H9 (cell line): ENCODE results near the gene NAIF1. TPM values are rescaled to one million over a fixed set of nuclear protein-coding genes. Genes with fewer than 3 reads are reported as not detected.

Source experiments
- DNase-seq: peaks from one replicate; pipeline ENCODE4 v3.0.0-alpha.2; 2017
- H2AFZ ChIP-seq: one replicate; pipeline ENCODE4 v1.6.1; 2013; ENCODE audit warnings: mild to moderate bottlenecking, low read length, control low read depth, moderate library complexity
- H2AK5ac ChIP-seq: 2 replicates; pipeline ENCODE4 v1.6.1; 2013; ENCODE audit warnings: low read length, control low read depth, mixed read lengths; ENCODE audit not compliant: insufficient read length
- H2BK120ac ChIP-seq: one replicate; pipeline ENCODE4 v1.6.1; 2013; ENCODE audit warnings: low read depth, mild to moderate bottlenecking, low read length, control low read depth, inconsistent platforms; ENCODE audit not compliant: poor library complexity, severe bottlenecking
- H2BK12ac ChIP-seq: 2 replicates; pipeline ENCODE4 v1.6.1; 2013; ENCODE audit warnings: low read length, control low read depth, mixed read lengths, low read depth; ENCODE audit not compliant: insufficient read length
- H2BK15ac ChIP-seq: 2 replicates; pipeline ENCODE4 v1.6.1; 2013; ENCODE audit warnings: low read depth, low read length, control low read depth
- H2BK20ac ChIP-seq: one replicate; pipeline ENCODE4 v1.6.1; 2013; ENCODE audit warnings: low read depth, mild to moderate bottlenecking, low read length, control low read depth, inconsistent platforms; ENCODE audit not compliant: poor library complexity, severe bottlenecking
- H2BK5ac ChIP-seq: 2 replicates; pipeline ENCODE4 v1.6.1; 2013; ENCODE audit warnings: low read length, control low read depth, mixed read lengths; ENCODE audit not compliant: insufficient read length
- H3K14ac ChIP-seq: 2 replicates; pipeline ENCODE4 v1.6.1; 2013; ENCODE audit warnings: low read length, control low read depth; ENCODE audit not compliant: insufficient read depth
- H3K18ac ChIP-seq: 2 replicates; pipeline ENCODE4 v1.6.1; 2013; ENCODE audit warnings: low read depth, mild to moderate bottlenecking, mixed read lengths, low read length, control low read depth; ENCODE audit not compliant: insufficient read length
- H3K23ac ChIP-seq: 2 replicates; pipeline ENCODE4 v1.6.1; 2013; ENCODE audit warnings: low read length, control low read depth, mixed read lengths, low read depth; ENCODE audit not compliant: insufficient read length
- H3K23me2 ChIP-seq: 2 replicates; pipeline ENCODE4 v1.6.1; 2013; ENCODE audit warnings: low read depth, mild to moderate bottlenecking, mixed read lengths, low read length, control low read depth; ENCODE audit not compliant: insufficient read length, poor library complexity, severe bottlenecking
- H3K27ac ChIP-seq: 2 replicates; pipeline ENCODE4 v1.5.1; 2013; ENCODE audit warnings: low read length, control low read depth, mixed read lengths, low read depth; ENCODE audit not compliant: insufficient read length
- H3K27me3 ChIP-seq: 2 replicates; pipeline ENCODE4 v1.6.1; 2013; ENCODE audit warnings: low read length, control low read depth, inconsistent platforms; ENCODE audit not compliant: insufficient read depth
- H3K4ac ChIP-seq: 2 replicates; pipeline ENCODE4 v1.6.1; 2013; ENCODE audit warnings: low read depth, mild to moderate bottlenecking, control low read depth, inconsistent platforms, low read length, moderate library complexity
- H3K4me1 ChIP-seq: 2 replicates; pipeline ENCODE4 v1.6.1; 2013; ENCODE audit warnings: low read length, control low read depth, inconsistent platforms; ENCODE audit not compliant: insufficient read depth
- H3K4me2 ChIP-seq: 2 replicates; pipeline ENCODE4 v1.6.1; 2013; ENCODE audit warnings: low read length, control low read depth, mixed read lengths; ENCODE audit not compliant: insufficient read length, insufficient read depth
- H3K56ac ChIP-seq: 2 replicates; pipeline ENCODE4 v1.6.1; 2013; ENCODE audit warnings: low read depth, mild to moderate bottlenecking, mixed read lengths, low read length, control low read depth; ENCODE audit not compliant: insufficient read length
- H3K79me1 ChIP-seq: 2 replicates; pipeline ENCODE4 v1.6.1; 2013; ENCODE audit warnings: low read depth, mild to moderate bottlenecking, moderate library complexity, low read length, control low read depth, inconsistent platforms; ENCODE audit not compliant: insufficient read depth, poor library complexity, severe bottlenecking
- H3K79me2 ChIP-seq: 2 replicates; pipeline ENCODE4 v1.6.1; 2013; ENCODE audit warnings: low read length, control low read depth, inconsistent platforms; ENCODE audit not compliant: insufficient read depth
- H3K9ac ChIP-seq: 2 replicates; pipeline ENCODE4 v1.6.1; 2013; ENCODE audit warnings: low read length, control low read depth, mixed read lengths; ENCODE audit not compliant: insufficient read length; ENCODE audit errors: extremely low read depth
- H3K9me3 ChIP-seq: one replicate; pipeline ENCODE4 v1.6.1; 2013; ENCODE audit warnings: low read depth, low read length, inconsistent platforms; ENCODE audit not compliant: control insufficient read depth
- H3T11ph ChIP-seq: one replicate; pipeline ENCODE4 v1.6.1; 2013; ENCODE audit warnings: mild to moderate bottlenecking, low read length, control low read depth, inconsistent platforms
- H4K20me1 ChIP-seq: one replicate; pipeline ENCODE4 v1.6.1; 2013; ENCODE audit not compliant: control insufficient read depth, insufficient read length, insufficient read depth
- H4K5ac ChIP-seq: 2 replicates; pipeline ENCODE4 v1.6.1; 2013; ENCODE audit warnings: low read depth, mild to moderate bottlenecking, mixed read lengths, low read length, control low read depth; ENCODE audit not compliant: insufficient read length
- H4K8ac ChIP-seq: replicated peaks from 2 replicates; pipeline ENCODE4 v1.6.1; 2013; ENCODE audit warnings: low read length, control low read depth, mixed read lengths, low read depth; ENCODE audit not compliant: insufficient read length
- H4K91ac ChIP-seq: 2 replicates; pipeline ENCODE4 v1.6.1; 2013; ENCODE audit warnings: low read depth, mild to moderate bottlenecking, moderate library complexity, mixed read lengths, low read length, control low read depth; ENCODE audit not compliant: insufficient read length
- H3K27ac Mint-ChIP-seq, 3 experiments: 2 replicates in 2 of 3; 3 replicates in 1 of 3; pipeline ENCODE4 v1.8.0; 2020 to 2021; ENCODE audit warnings: mixed read lengths in 3 of 3, mild to moderate bottlenecking in 1 of 3, moderate library complexity in 1 of 3
- H3K27me3 Mint-ChIP-seq: 2 replicates; pipeline ENCODE4 v1.8.0; 2021; ENCODE audit warnings: low read depth, mild to moderate bottlenecking, moderate library complexity, mixed read lengths
- H3K36me3 Mint-ChIP-seq, 3 experiments: 2 replicates in 2 of 3; 3 replicates in 1 of 3; pipeline ENCODE4 v1.8.0; 2020 to 2021; ENCODE audit warnings: low read depth in 3 of 3, mixed read lengths in 3 of 3; ENCODE audit not compliant: insufficient read depth in 1 of 3
- H3K4me1 Mint-ChIP-seq, 2 experiments: 2 replicates each; pipeline ENCODE4 v1.8.0; 2020; ENCODE audit warnings: mixed read lengths in 2 of 2
- H3K4me3 Mint-ChIP-seq, 2 experiments: 2 replicates in 1 of 2; 3 replicates in 1 of 2; pipeline ENCODE4 v1.8.0; 2020 to 2021; ENCODE audit warnings: mild to moderate bottlenecking in 2 of 2, mixed read lengths in 2 of 2, moderate library complexity in 1 of 2
- H3K9me3 Mint-ChIP-seq, 2 experiments: 2 replicates in 1 of 2; 3 replicates in 1 of 2; pipeline ENCODE4 v1.8.0; 2020; ENCODE audit warnings: mild to moderate bottlenecking in 2 of 2, mixed read lengths in 2 of 2, moderate library complexity in 1 of 2
- WGBS: extraction: QIAGEN DNeasy Blood & Tissue Kit; methylation state at CpG from one replicate; pipeline ENCODE4 v1.1.7; 2013; ENCODE audit warnings: missing lambda C conversion rate, low lambda C conversion rate, mixed read lengths; ENCODE audit not compliant: insufficient read length; ENCODE audit errors: extremely low coverage; 5-methylcytosine and 5-hydroxymethylcytosine counted together
- total RNA-seq: library from RNA; stranded (reverse); gene quantifications from 2 replicates; pipeline ENCODE4 v1.2.1, GENCODE V29; 2021
- TF ChIP-seq, protein P1 (sequence below): fragments of 200-600 bp; sonication (generic); conservative IDR thresholded peaks from 3 replicates; pipeline ENCODE4 v1.8.0; 2021; ENCODE audit warnings: antibody characterized with exemption, mild to moderate bottlenecking

The NAIF1 gene
- total RNA-seq, 1 experiment from 2014 or later, result 6.3 TPM

DNA sequence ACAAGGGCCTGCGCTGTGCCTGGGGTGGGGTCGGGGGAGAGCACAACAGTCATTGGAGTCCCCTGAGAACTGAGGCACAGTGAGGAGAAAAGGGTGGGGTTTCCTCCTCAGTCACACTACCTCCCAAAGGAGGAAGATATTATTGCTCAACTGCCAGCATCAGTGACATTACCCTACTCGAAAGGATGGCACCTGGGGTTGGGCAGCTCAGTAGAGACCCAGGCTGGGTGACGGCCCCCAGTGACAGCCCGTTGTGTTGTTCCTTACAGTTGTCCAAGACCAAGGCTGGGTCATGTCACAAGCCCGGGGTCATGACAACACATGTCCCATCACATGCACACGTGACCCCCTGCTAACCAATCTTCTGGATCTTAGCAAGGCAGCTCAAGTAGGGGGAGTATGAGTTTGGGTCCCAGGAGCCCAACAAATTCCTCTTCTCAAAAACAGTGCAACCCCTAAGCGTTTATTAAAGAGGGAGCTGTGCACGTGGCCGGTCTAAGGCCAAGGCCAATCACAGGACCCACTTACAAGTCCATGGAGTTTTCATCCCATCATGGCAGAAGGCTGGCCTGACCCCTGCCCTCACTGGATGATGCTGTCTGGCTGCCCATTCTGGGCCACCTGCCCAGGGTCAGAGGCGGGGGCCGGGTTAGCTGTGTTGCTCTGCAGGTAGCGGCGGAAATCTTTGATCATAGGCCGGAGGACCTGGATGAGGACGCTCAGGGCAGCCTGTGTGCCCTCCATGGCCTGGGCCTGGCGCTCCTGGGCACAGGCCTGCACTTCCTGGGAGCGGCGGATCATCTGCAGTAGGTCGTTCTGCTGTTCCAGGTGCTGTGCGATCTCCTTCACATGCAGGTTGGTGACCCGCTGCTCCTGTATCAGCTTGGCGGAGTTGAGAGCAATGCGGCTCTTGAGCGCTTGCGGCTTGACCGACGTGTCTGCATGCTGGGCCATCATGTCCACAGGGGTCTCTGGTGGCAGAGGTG, 4.0 kb downstream of the NAIF1 start:
- no peak overlapping the region for H2BK15ac ChIP-seq
- H3K18ac ChIP-seq, result no peak overlapping the region
- no peak overlapping the region for H3K27ac ChIP-seq
- Mint-ChIP-seq H3K36me3 (peaks cover 5 to 17% (median 9%) of the 10 kb centered on the region in 3 experiments), H3K4me3 (no peak overlapping the region), H3K4me1 (peaks cover 11 to 14% of the 10 kb centered on the region in 2 experiments), H3K27ac (no peak overlapping the region), H3K9me3 (no peaks in the 10 kb centered on the region), H3K27me3 (no peaks in the 10 kb centered on the region)
- H2BK120ac ChIP-seq, result no peak overlapping the region
- H3K4ac ChIP-seq, result no peak overlapping the region
- H3K4me1 ChIP-seq, result no peaks in the 10 kb centered on the region
- H2BK5ac ChIP-seq, result no peak overlapping the region
- H3K14ac ChIP-seq, result no peak overlapping the region
- H3T11ph ChIP-seq, result no peak overlapping the region
- no peak overlapping the region for H2AFZ ChIP-seq
- H3K9ac ChIP-seq, result no peak overlapping the region
- H3K23me2 ChIP-seq, result peaks cover 6% of the 10 kb centered on the region
- no peak overlapping the region for H3K4me2 ChIP-seq
- H3K79me1 ChIP-seq, result no peaks in the 10 kb centered on the region
- H4K8ac ChIP-seq, result no peak overlapping the region
- TF ChIP-seq, protein P1, sequence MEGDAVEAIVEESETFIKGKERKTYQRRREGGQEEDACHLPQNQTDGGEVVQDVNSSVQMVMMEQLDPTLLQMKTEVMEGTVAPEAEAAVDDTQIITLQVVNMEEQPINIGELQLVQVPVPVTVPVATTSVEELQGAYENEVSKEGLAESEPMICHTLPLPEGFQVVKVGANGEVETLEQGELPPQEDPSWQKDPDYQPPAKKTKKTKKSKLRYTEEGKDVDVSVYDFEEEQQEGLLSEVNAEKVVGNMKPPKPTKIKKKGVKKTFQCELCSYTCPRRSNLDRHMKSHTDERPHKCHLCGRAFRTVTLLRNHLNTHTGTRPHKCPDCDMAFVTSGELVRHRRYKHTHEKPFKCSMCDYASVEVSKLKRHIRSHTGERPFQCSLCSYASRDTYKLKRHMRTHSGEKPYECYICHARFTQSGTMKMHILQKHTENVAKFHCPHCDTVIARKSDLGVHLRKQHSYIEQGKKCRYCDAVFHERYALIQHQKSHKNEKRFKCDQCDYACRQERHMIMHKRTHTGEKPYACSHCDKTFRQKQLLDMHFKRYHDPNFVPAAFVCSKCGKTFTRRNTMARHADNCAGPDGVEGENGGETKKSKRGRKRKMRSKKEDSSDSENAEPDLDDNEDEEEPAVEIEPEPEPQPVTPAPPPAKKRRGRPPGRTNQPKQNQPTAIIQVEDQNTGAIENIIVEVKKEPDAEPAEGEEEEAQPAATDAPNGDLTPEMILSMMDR, result no peak
- no peak overlapping the region for H2BK12ac ChIP-seq
- no peak overlapping the region for H3K23ac ChIP-seq
- no peak overlapping the region for H4K91ac ChIP-seq
- no peak overlapping the region for H2AK5ac ChIP-seq
- WGBS, result no CpG with 5 or more reads among the region's 28 CpGs
- H3K79me2 ChIP-seq, result no peaks in the 10 kb centered on the region
- H4K20me1 ChIP-seq, result no peaks in the 10 kb centered on the region
- no peak overlapping the region for H4K5ac ChIP-seq
- no peak overlapping the region for H2BK20ac ChIP-seq
- no peaks in the 10 kb centered on the region for H3K27me3 ChIP-seq
- no peak for DNase-seq
- H3K56ac ChIP-seq, result no peak overlapping the region
- no peaks in the 10 kb centered on the region for H3K9me3 ChIP-seq
